Measurements from ENCODE around the gene AKR1B15. TPM values are rescaled to one million over a fixed set of nuclear protein-coding genes. Genes with fewer than 3 reads are reported as not detected.

AKR1B15 gene
- polyA plus RNA-seq, 2 of the 4 experiments (the other 2 are of a cell fraction): 17.9 to 24.7 TPM

DNA sequence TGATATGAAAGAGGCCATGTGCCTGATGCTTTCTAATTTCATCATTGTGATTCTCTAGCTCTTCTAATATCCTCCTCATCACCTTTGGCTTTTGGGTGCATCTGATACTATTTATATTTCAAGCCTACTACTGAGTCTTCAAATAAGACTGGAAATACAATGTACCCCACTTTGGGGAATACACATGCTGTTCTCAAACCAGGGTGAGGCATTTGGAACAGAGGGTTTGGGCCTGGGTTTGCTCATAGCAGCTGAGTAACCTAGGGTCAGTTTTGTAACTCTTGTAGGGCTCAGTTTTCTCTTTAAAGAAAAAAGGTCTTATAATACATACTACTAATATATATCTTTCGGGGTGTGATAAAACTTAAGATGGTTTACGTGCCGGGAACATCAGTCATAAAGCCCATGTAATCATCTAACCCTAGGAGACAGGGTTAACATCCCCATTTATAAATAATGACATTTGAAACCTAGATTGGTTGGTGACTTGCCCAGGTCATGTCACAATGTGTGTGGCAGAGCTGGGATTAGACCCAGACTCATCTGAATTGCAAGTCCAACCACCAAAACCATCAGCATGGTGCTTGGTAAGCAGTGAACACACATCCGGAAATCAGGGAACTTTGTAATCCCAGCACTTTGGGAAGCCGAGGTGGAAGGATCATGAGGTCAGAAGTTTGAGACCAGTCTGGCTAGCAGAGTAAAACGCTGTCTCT, 23.0 kb downstream of the AKR1B15 start:
- Histone ChIP-seq H3K27ac (no peak overlapping the region), H3K4me1 (peaks cover 2% of the 10 kb centered on the region; the same call in 1 of the 3 replicates), H3K9me3 (peaks cover 11% of the 10 kb centered on the region; the same call in 2 of the 3 replicates), H3K4me3 (no peak overlapping the region), H3K4me2 (no peak overlapping the region)
- DNase-seq (ENCODE audit: low read depth in 1 of 2, low spot score in 1 of 2) (no peak), FAIRE-seq (no peak), ATAC-seq (no peak)
- ChIA-PET POLR2A (no interaction called here), CTCF (interaction anchor here (0.8 to 5.4 kb wide), 10 partner anchors 8 to 152 kb away, joined by 3 to 36 read pairs (median 4); partner anchors contain the start of gene AKR1B15)
- WGBS (ENCODE audit: missing lambda C conversion rate): 85% methylated on average over 6 of the region's 6 CpGs
- no peak for TF ChIP-seq NFE2L2 (conservative IDR thresholded peaks at IDR 0.05; ENCODE audit: low read length)
- TF ChIP-seq CBX8 (IDR thresholded peaks at IDR 0.05): no peak
- TF ChIP-seq POLR2A (IDR thresholded peaks at IDR 0.05; ENCODE audit: low read length): no peak
- TF ChIP-seq PHF8 (IDR thresholded peaks at IDR 0.05; ENCODE audit: borderline replicate concordance, low read depth): no peak
- TF ChIP-seq HOXB5 (CRISPR knock-in tag; IDR thresholded peaks at IDR 0.05): no peak

DNA sequence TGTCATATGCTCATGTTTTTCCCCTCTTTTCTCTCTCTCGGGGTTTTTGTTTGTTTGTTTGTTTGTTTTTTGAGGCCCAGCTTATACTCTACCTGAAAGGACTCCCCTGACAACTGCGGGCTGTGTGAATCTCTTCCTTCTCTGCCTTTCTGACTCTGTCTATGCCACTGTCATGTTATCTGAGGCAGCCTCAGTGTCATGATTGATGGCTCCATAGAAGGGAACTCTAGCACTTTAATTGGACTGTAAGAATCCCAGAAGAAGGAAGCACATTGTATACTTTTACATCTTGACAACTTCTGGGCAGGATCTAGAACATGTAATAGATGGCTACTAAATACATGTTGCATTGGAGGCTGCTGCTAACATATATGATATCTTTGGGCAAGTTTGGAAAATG, 25.4 kb downstream of the AKR1B15 start:
- 75% methylated on average over 2 of the region's 2 CpGs for WGBS (ENCODE audit: missing lambda C conversion rate)
- TF ChIP-seq GATA3 (IDR thresholded peaks at IDR 0.05; ENCODE audit: borderline replicate concordance) (no peak), EP300 (IDR thresholded peaks at IDR 0.05) (no peak)
- TF ChIP-seq, protein P1, sequence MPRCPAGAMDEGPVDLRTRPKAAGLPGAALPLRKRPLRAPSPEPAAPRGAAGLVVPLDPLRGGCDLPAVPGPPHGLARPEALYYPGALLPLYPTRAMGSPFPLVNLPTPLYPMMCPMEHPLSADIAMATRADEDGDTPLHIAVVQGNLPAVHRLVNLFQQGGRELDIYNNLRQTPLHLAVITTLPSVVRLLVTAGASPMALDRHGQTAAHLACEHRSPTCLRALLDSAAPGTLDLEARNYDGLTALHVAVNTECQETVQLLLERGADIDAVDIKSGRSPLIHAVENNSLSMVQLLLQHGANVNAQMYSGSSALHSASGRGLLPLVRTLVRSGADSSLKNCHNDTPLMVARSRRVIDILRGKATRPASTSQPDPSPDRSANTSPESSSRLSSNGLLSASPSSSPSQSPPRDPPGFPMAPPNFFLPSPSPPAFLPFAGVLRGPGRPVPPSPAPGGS (IDR thresholded peaks at IDR 0.05): no peak
- TF ChIP-seq, protein P2, sequence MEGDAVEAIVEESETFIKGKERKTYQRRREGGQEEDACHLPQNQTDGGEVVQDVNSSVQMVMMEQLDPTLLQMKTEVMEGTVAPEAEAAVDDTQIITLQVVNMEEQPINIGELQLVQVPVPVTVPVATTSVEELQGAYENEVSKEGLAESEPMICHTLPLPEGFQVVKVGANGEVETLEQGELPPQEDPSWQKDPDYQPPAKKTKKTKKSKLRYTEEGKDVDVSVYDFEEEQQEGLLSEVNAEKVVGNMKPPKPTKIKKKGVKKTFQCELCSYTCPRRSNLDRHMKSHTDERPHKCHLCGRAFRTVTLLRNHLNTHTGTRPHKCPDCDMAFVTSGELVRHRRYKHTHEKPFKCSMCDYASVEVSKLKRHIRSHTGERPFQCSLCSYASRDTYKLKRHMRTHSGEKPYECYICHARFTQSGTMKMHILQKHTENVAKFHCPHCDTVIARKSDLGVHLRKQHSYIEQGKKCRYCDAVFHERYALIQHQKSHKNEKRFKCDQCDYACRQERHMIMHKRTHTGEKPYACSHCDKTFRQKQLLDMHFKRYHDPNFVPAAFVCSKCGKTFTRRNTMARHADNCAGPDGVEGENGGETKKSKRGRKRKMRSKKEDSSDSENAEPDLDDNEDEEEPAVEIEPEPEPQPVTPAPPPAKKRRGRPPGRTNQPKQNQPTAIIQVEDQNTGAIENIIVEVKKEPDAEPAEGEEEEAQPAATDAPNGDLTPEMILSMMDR (IDR thresholded peaks at IDR 0.05): no peak
- ATAC-seq (peak in 1 of 2 experiments; percentile 29; a peak in 3 of 6 replicates), FAIRE-seq (peak; percentile 65), DNase-seq (ENCODE audit: low read depth in 1 of 2, low spot score in 1 of 2) (no peak)
- Histone ChIP-seq H3K9me3 (no peaks in the 10 kb centered on the region), H3K4me1 (peaks cover 3% of the 10 kb centered on the region; the same call in 1 of the 3 replicates), H3K27ac (peak overlapping the region in 1 of 2 experiments; percentile 0; a peak in 1 of 6 replicates), H3K4me3 (no peak overlapping the region), H3K4me2 (no peak overlapping the region)
- CTCF ChIA-PET: interaction anchor here (0.9 to 5.4 kb wide), 8 partner anchors 17 to 116 kb away, joined by 3 to 36 read pairs (median 4); partner anchors contain the start of gene AKR1B15
- POLR2A ChIA-PET: no interaction called here

DNA sequence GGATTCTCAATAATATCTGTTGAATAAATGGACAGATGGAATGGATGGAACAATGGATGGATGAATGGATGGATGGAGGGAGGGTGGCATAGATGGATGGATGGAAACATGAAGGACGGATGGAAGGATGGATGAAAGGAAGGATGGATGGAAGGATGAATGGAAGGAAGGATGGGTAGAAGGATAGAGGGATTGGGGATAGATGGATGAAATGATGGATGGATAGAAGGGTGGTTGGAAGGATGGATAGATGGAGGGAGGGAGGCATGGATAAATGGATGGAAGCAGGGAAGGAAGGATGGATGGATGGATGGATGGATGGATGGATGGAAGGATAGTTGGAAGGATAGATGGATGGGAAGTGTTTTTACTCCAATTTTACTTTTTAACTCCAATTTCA, 35.4 kb downstream of the AKR1B15 start:
- DNase-seq (ENCODE audit: low read depth in 1 of 2, low spot score in 1 of 2) (no peak), FAIRE-seq (no peak), ATAC-seq (no peak)
- ChIA-PET CTCF (interaction anchor here (0.6 to 3.3 kb wide), 6 partner anchors 7 to 114 kb away, joined by 3 to 10 read pairs (median 4); partner anchors contain the start of gene AKR1B15), POLR2A (no interaction called here)
- Histone ChIP-seq H3K4me1 (peaks cover 4% of the 10 kb centered on the region; the same call in 1 of the 3 replicates), H3K27ac (no peak overlapping the region), H3K4me2 (no peak overlapping the region), H3K9me3 (no peaks in the 10 kb centered on the region), H3K4me3 (no peak overlapping the region)
- WGBS (ENCODE audit: missing lambda C conversion rate): 63% methylated on average over 1 of the region's 1 CpG
- TF ChIP-seq TFCP2L1 (CRISPR knock-in tag; IDR thresholded peaks at IDR 0.05) (no peak), POLR2A (IDR thresholded peaks at IDR 0.05; ENCODE audit: low read length) (no peak), KDM5A (IDR thresholded peaks at IDR 0.05) (no peak), SMC3 (IDR thresholded peaks at IDR 0.05) (no peak), RARB (CRISPR knock-in tag; IDR thresholded peaks at IDR 0.05) (no peak), ZFP36 (IDR thresholded peaks at IDR 0.05; ENCODE audit: borderline replicate concordance, partially characterized antibody) (no peak), ZC3H11A (IDR thresholded peaks at IDR 0.05) (no peak), NPAS2 (CRISPR knock-in tag; IDR thresholded peaks at IDR 0.05; ENCODE audit: borderline replicate concordance) (no peak), MAFK (IDR thresholded peaks at IDR 0.05; ENCODE audit: partially characterized antibody) (no peak), FOXS1 (CRISPR knock-in tag; IDR thresholded peaks at IDR 0.05) (no peak)
- TF ChIP-seq, protein P3, sequence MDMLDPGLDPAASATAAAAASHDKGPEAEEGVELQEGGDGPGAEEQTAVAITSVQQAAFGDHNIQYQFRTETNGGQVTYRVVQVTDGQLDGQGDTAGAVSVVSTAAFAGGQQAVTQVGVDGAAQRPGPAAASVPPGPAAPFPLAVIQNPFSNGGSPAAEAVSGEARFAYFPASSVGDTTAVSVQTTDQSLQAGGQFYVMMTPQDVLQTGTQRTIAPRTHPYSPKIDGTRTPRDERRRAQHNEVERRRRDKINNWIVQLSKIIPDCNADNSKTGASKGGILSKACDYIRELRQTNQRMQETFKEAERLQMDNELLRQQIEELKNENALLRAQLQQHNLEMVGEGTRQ (IDR thresholded peaks at IDR 0.05): no peak
